ENCODE data around the gene GALR2. TPM values are rescaled to one million over a fixed set of nuclear protein-coding genes. Genes with fewer than 3 reads are reported as not detected.
A peak's percentile ranks its signal among the peaks of the same experiment; 100 is the strongest.
"Not testable (repeated sequence)": the region's sequence is repeated elsewhere in the genome, so short reads cannot be mapped to it uniquely, and the experiment has no call there.

Gene GALR2
- total RNA-seq, 8 experiments from 2014 or later: 0.11 to 0.81 (median 0.46) TPM; not detected in 2

DNA sequence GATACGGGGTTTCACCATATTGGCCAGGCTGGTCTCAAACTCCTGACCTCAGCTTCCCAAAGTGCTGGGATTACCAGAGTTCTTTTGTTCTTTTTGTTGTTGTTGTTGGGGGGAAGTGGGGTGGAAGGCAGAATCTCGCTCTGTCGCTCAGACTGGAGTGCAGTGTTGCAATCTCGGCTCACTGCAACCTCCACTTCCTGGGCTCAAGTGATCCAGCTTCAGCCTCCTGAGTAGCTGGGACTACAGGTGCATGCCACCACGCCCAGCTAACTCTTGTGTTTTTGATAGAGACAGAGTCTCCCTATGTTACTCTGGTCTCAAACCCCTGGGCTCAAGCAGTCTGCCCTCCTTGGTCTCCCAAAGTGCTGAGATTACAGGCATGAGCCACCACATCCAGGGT lies 3.8 kb downstream of the GALR2 start:
- H3K4me1 ChIP-seq (replicated peaks in 1 of 2): peaks cover 42 to 72% of the 10 kb centered on the region in 2 donors
- H3K27ac ChIP-seq; H3K4me3 ChIP-seq; ATAC-seq (replicated peaks in 6 of 8); in situ Hi-C loops (cut with MboI; ENCODE audit: low pct_unique_long_range_greater_than_20kb in 2 of 9, low sequenced_read_pairs in 9 of 9, unreplicated experiment in 9 of 9): not testable (repeated sequence)
- 29 to 100% (median 53%) methylated on average over 1 to 5 of the region's 5 CpGs; no CpG with 5 or more reads in 4 of the 10 experiments for WGBS, 10 experiments

- no peak within 1 kb of the TSS for H3K27ac ChIP-seq
- in situ Hi-C loops (cut with MboI; ENCODE audit: low pct_unique_long_range_greater_than_20kb in 2 of 9, low sequenced_read_pairs in 9 of 9, unreplicated experiment in 9 of 9): no loop called here
- peaks cover 42 to 77% of the 10 kb centered on the region in 2 donors for H3K4me1 ChIP-seq (replicated peaks in 1 of 2)
- H3K4me3 ChIP-seq: no peak within 1 kb of the TSS
- WGBS, 10 experiments: 42 to 92% (median 70%) methylated on average over 2 to 8 of the region's 17 CpGs; no CpG with 5 or more reads in 2 of the 10 experiments
- no peak for ATAC-seq (replicated peaks in 6 of 8)
Observed at GRCh38 chr17:76078860-76079534, 4.4 kb downstream of the GALR2 start, which contains the start of gene ZACN. ZACN (plus strand) TSS chr17:76079182; CDS start chr17:76079265, 83 bp downstream.

DNA sequence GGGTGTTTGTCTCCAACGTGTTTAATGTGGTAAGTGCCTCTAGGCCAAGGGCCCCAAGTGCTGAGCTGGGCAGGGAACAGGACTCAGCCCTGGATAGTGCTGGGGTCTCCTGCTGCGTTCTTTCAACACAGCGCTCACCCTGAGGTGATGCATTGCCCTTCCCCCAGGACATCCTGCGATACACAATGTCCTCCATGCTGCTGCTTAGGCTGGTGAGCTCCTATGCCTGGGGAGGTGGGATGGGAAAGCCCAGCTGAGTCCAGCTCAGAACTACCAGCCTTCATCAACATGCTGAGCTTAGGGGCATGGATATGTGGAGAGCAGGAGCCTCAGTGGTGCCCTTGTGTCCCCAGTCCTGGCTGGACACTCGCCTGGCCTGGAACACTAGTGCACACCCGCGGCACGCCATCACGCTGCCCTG lies 5.0 kb downstream of the GALR2 start:
- Histone ChIP-seq H3K4me3 (no peak overlapping the region), H3K27ac (no peak overlapping the region), H3K4me1 (replicated peaks in 1 of 2) (peaks cover 42 to 77% of the 10 kb centered on the region in 2 donors)
- ATAC-seq (replicated peaks in 6 of 8): peak in 2 of 8 experiments; percentile 1 to 2
- in situ Hi-C loops (cut with MboI; ENCODE audit: low pct_unique_long_range_greater_than_20kb in 2 of 9, low sequenced_read_pairs in 9 of 9, unreplicated experiment in 9 of 9): no loop called here
- 0 to 86% (median 49%) methylated on average over 1 to 3 of the region's 9 CpGs; no CpG with 5 or more reads in 3 of the 10 experiments for WGBS, 10 experiments

DNA sequence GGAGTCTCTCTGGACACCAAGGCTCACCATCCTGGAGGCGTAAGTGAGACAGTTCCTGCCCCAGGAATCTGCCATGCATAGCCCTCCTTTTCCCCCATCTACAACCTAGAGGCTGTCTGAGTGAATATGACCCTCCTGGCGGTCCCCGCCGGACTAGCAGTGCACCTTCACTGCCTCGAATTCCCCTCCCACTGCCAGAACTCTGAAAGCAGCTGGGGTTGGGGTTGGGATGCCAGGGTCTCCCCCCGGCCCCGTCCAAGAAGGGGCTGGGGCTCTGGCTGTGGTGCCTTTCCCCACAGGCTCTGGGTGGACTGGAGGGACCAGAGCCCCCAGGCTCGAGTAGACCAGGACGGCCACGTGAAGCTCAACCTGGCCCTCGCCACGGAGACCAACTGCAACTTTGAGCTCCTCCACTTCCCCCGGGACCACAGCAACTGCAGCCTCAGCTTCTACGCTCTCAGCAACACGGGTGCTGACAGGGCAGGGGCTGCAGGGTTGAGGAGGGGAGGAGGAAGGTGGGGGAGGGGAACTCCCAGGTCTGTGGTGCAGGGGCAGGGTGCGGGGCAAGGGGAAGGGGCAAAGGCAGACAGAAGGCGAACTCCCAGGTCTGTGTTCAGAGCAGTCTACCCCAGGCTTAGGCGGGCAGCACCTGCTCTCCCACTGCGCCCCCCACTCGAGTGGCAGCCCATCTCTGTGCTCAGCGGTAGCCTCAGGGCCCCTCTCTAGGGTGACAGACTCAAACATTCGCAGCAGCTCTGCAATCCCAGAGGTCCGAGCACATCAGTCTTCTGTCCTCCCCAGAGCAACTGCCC lies 5.6 kb downstream of the GALR2 start:
- H3K27ac ChIP-seq: no peak overlapping the region
- peaks cover 39 to 74% of the 10 kb centered on the region in 2 donors for H3K4me1 ChIP-seq (replicated peaks in 1 of 2)
- ATAC-seq (replicated peaks in 6 of 8): peak in 7 of 8 experiments; percentile 8 to 76 (median 45)
- in situ Hi-C loops (cut with MboI; ENCODE audit: low pct_unique_long_range_greater_than_20kb in 2 of 9, low sequenced_read_pairs in 9 of 9, unreplicated experiment in 9 of 9): no loop called here
- 0 to 17% methylated on average over 1 to 2 of the region's 23 CpGs; no CpG with 5 or more reads in 8 of the 10 experiments for WGBS, 10 experiments
- no peak overlapping the region for H3K4me3 ChIP-seq

- 0 to 89% (median 69%) methylated on average over 1 to 4 of the region's 6 CpGs; no CpG with 5 or more reads in 4 of the 10 experiments for WGBS, 10 experiments
- peak in 1 of 8 experiments; percentile 5 for ATAC-seq (replicated peaks in 6 of 8)
- H3K4me1 ChIP-seq (replicated peaks in 1 of 2): peaks cover 36 to 69% of the 10 kb centered on the region in 2 donors
- no peak overlapping the region for H3K4me3 ChIP-seq
- no peak overlapping the region for H3K27ac ChIP-seq
- in situ Hi-C loops (cut with MboI; ENCODE audit: low pct_unique_long_range_greater_than_20kb in 2 of 9, low sequenced_read_pairs in 9 of 9, unreplicated experiment in 9 of 9): no loop called here
Observed at GRCh38 chr17:76080768-76081287, 6.2 kb downstream of the GALR2 start.

DNA sequence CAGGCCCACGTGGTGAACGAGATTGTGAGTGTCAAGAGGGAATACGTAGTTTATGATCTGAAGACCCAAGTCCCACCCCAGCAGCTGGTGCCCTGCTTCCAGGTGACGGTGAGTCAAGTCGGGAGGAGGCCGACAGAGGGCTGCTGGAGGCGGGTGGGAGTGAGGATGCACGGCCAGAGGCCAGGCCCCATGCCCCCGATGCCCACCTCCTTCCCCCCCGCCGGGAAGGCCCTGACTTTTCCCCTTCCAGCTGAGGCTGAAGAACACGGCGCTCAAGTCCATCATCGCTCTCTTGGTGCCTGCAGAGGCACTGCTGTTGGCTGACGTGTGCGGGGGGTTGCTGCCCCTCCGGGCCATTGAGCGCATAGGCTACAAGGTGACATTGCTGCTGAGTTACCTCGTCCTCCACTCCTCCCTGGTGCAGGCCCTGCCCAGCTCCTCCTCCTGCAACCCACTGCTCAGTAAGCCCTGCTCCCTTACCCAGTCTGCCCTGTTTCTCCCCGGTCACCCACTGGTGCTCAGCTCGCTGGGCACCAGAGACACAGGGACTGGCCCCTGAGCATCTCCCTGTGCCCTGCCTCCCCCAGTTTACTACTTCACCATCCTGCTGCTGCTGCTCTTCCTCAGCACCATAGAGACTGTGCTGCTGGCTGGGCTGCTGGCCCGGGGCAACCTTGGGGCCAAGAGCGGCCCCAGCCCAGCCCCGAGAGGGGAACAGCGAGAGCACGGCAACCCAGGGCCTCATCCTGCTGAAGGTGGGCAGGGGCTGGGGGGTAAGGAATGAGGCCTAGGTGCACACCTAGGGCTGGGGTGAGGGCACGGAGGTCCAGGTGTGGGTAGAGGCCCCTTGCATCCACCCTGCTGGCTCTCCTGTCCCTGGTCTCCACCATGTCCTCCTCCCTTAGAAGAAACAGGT lies 7.0 kb downstream of the GALR2 start:
- Histone ChIP-seq H3K27ac (no peak overlapping the region), H3K4me1 (replicated peaks in 1 of 2) (peaks cover 34 to 64% of the 10 kb centered on the region in 2 donors), H3K4me3 (no peak overlapping the region)
- in situ Hi-C loops (cut with MboI; ENCODE audit: low pct_unique_long_range_greater_than_20kb in 2 of 9, low sequenced_read_pairs in 9 of 9, unreplicated experiment in 9 of 9): no loop called here
- WGBS, 10 experiments: 52 to 100% (median 90%) methylated on average over 1 to 9 of the region's 27 CpGs; no CpG with 5 or more reads in 6 of the 10 experiments
- ATAC-seq (replicated peaks in 6 of 8): no peak

DNA sequence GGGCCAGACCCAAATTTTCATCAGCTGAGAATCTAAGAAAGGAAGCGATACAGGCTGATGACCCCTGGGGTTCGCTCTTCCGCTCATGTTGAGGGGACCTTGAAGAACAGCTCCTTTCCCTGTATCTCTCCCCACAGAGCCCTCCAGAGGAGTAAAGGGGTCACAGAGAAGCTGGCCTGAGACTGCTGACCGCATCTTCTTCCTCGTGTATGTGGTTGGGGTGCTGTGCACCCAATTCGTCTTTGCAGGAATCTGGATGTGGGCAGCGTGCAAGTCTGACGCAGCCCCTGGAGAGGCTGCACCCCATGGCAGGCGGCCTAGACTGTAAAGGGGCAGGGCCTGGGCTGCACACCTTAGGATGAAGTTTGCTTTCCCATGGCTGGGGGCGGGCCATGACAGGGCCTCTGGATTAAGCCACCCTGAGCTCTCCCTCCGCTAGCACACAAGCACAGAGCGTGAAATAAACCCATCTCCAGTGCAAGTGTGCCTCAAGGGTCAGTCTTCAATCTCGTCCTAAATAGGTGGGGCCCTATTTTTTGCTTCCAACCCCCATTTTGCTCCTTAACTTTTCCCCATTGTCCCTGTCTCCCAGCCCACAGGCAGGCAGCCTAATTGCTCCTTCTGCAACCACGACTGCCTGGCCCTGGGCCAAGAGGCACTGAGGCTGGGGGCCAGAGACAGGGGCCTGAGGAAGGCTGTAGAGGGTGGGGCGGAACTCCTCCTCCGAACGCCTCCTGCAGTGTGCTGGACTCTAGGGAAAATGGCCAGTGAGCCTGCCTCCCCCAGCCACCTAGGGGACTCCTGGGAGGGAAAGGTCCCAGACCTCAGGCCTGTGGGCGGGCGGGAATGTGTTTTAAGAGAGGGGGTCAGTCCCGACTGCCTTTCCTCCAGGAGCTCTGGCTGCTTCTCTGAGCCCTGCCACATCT lies 8.0 kb downstream of the GALR2 start:
- in situ Hi-C loops (cut with MboI; ENCODE audit: low pct_unique_long_range_greater_than_20kb in 2 of 9, low sequenced_read_pairs in 9 of 9, unreplicated experiment in 9 of 9): no loop called here
- H3K4me1 ChIP-seq (replicated peaks in 1 of 2): peaks cover 26 to 54% of the 10 kb centered on the region in 2 donors
- 77 to 100% (median 90%) methylated on average over 1 to 8 of the region's 20 CpGs; no CpG with 5 or more reads in 3 of the 10 experiments for WGBS, 10 experiments
- no peak overlapping the region for H3K4me3 ChIP-seq
- ATAC-seq (replicated peaks in 6 of 8): peak in 5 of 8 experiments; percentile 18 to 46 (median 40)
- peak overlapping the region in 1 of 2 donors; percentile 18 for H3K27ac ChIP-seq

- Histone ChIP-seq H3K4me1 (replicated peaks in 1 of 2) (peaks cover 26 to 52% of the 10 kb centered on the region in 2 donors), H3K27ac (peak overlapping the region in 1 of 2 donors; percentile 18), H3K4me3 (no peak overlapping the region)
- peak in 1 of 8 experiments; percentile 21 for ATAC-seq (replicated peaks in 6 of 8)
- WGBS, 10 experiments: 43 to 79% (median 77%) methylated on average over 2 to 5 of the region's 15 CpGs; no CpG with 5 or more reads in 7 of the 10 experiments
- in situ Hi-C loops (cut with MboI; ENCODE audit: low pct_unique_long_range_greater_than_20kb in 2 of 9, low sequenced_read_pairs in 9 of 9, unreplicated experiment in 9 of 9): no loop called here
Observed at GRCh38 chr17:76083536-76084182, 9.1 kb downstream of the GALR2 start.

DNA sequence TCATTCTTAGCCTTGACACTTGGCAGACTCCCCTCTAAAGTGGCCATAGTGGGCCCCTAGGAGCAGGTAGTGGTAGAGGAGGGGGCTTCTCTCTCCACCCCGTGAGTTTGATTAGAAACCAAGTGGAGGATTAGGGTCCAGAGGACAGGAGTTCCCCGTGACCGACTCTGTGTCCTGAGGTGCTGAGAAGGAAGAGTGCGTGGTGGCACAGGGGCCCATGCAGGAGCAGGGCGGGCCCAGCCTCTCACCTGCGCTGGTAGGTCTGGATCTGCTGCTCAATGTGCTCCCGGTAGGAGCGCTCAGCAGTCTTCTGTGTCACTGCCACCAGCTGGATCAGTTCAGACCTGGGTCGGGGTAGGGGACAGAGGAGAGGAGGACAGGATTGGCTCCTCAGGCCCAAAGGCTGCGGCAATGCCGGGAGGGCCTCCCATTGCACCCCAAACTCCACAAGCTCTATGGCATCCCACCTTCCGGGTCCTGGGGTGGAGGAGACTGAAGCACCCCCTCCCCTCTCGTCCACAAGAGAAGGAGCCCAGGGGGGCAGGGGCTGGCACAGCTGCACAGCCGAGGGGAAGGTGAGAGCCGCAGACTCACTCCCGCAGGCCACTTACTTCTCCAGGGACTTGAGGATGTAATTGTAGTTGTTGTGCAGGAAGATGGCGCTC lies 10.6 kb downstream of the GALR2 start:
- Histone ChIP-seq H3K4me1 (replicated peaks in 1 of 2) (peaks cover 14 to 49% of the 10 kb centered on the region in 2 donors), H3K4me3 (no peak overlapping the region), H3K27ac (no peak overlapping the region)
- WGBS, 10 experiments: 60 to 100% (median 76%) methylated on average over 1 to 4 of the region's 17 CpGs; no CpG with 5 or more reads in 5 of the 10 experiments
- no peak for ATAC-seq (replicated peaks in 6 of 8)
- in situ Hi-C loops (cut with MboI; ENCODE audit: low pct_unique_long_range_greater_than_20kb in 2 of 9, low sequenced_read_pairs in 9 of 9, unreplicated experiment in 9 of 9): no loop called here

DNA sequence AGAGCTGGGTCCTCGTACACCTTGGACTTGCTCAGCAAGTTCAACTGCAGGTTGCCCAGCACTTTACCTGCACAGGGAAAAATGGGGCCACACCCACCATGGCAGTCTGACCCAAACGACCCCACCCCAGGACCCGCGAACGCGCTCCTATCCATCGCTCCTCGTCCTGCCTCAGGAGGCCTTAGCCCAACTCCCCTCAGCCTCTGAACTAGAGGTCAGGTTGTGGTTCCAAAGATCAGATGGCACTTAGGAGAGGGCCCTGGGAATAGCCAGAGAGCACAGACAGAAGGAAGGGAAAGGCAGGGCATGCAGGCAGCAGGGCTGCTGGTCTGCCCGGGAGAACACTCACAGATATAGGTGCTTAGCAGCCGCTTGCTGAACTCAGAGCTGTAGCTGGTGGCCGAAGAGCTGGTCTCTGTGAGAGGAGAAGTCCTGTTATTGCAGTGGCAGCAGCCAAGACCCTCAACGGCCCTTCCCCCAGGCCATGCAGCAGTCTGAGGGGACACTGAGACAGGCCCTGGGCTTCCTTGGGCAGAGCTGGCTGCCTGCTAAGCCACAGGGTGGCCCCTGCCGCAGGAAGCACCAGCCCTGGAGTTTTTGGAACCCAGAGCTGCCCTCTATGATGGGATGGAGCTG lies 11.3 kb downstream of the GALR2 start:
- in situ Hi-C loops (cut with MboI; ENCODE audit: low pct_unique_long_range_greater_than_20kb in 2 of 9, low sequenced_read_pairs in 9 of 9, unreplicated experiment in 9 of 9): no loop called here
- H3K4me1 ChIP-seq (replicated peaks in 1 of 2): peaks cover 7 to 48% of the 10 kb centered on the region in 2 donors
- no peak for ATAC-seq (replicated peaks in 6 of 8)
- WGBS, 10 experiments: 80 to 100% (median 93%) methylated on average over 2 to 10 of the region's 13 CpGs; no CpG with 5 or more reads in 5 of the 10 experiments
- no peak overlapping the region for H3K27ac ChIP-seq
- H3K4me3 ChIP-seq: no peak overlapping the region

Data from motor neuron (in vitro differentiated cells).